Fibroblast of the aortic adventitia (primary cell): ENCODE results near the gene SRPK2. TPM values are rescaled to one million over a fixed set of nuclear protein-coding genes. Genes with fewer than 3 reads are reported as not detected.
"Not testable (repeated sequence)": the region's sequence is repeated elsewhere in the genome, so short reads cannot be mapped to it uniquely, and the experiment has no call there.

Source experiments
- DNase-seq: peaks from one replicate; pipeline ENCODE4 v3.0.0-alpha.2; 2010; ENCODE audit warnings: low read depth
- H3K4me3 ChIP-seq: 2 replicates; pipeline ENCODE4 v1.5.1; 2011; ENCODE audit warnings: low read depth, mild to moderate bottlenecking, control low read depth, low read length, moderate library complexity
- CTCF ChIP-seq: IDR thresholded peaks from 2 replicates; pipeline ENCODE4 v1.5.1; 2011; ENCODE audit warnings: mild to moderate bottlenecking, low read length, control low read depth, inconsistent platforms; ENCODE audit not compliant: insufficient read depth
- total RNA-seq: library from RNA; depleted of rRNA; stranded (reverse); fragments of >200 nt; gene quantifications from 2 replicates; pipeline ENCODE4 v1.2.3, GENCODE V29; 2012; ENCODE audit warnings: low replicate concordance

The SRPK2 gene
- total RNA-seq, 1 donor = 50.8 TPM

GRCh38 chr7:105367458-105367857, 21.3 kb downstream of the SRPK2 start:
- DNase-seq = no peak
- no peak overlapping the region for H3K4me3 ChIP-seq
- TF ChIP-seq CTCF = no peak

DNA sequence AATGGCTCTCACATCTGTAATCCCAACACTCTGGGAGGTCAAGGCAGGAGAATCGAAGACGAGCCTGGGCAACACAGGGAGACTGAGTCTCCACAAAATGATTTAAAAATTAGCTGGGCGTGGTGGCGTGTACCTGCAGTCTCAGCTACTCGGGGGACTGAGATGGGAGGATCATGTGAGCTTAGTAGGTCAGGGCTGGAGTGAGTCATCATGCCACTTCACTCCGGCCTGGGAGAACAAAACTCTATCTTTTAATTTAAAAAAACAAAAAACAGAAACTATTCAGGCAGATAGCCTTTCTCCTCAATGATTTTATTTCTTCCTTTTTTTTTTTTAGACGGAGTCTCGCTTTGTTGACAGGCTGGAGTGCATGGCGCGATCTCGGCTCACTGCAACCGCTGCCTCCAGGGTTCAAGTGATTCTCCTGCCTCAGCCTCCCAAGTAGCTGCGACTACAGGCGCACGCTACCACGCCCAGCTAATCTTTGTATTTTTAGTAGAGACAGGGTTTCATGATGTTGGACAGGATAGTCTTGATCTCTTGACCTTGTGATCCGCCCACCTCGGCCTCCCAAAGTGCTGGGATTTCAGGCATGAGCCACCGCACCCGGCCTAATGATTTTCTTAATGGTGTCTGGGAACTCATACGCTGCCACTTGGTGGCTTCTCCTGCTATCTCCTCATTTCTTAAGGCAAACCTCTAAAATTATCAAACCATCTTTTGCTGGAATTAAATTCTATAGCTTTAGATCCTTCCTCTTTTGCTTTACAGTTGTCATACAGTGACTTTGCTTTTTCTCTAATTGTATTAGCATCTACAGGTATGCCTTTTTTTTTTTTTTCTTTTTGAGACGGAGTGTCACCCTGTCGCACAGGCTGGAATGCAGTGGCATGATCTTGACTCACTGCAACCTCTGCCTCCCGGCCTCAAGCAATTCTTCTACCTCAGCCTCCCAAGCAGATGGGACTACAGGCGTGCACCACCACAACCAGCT, 22.9 kb downstream of the SRPK2 start:
- no peak overlapping the region for H3K4me3 ChIP-seq
- no peak for TF ChIP-seq CTCF
- no peak for DNase-seq

DNA sequence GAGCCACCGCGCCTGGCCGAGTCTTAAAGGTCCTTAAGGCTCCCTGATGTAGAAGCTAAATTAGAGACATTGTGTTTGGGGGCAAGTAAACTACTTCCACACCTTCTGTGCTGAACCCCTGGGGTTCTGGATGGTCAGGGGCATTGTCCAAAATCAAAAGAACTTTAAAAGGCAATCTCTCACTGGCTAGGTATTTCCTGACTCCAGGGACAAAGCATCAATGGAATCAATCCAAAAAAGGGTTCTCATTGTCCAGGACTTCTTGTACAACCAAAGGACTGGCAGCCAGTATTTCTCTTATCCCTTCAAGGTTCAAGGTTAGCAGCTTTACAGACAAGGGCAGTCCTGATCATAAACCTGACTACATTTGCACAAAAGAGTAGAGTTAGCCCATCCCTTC, 24.0 kb downstream of the SRPK2 start:
- H3K4me3 ChIP-seq = no peak overlapping the region
- DNase-seq = no peak
- no peak for TF ChIP-seq CTCF

DNA sequence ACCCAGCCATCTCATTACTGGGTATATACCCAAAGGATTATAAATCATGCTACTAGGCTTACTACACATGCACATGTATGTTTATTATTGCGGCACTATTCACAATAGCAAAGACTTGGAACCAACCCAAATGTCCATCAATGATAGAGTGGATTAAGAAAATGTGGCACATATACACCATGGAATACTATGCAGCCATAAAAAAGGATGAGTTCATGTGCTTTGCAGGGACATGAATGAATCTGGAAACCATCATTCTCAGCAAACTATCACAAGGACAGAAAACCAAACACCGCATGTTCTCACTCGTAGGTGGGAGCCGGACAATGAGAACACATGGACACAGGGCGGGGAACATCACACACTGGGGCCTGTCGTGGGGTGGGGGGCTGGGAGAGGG, 25.1 kb downstream of the SRPK2 start:
- DNase-seq, H3K4me3 ChIP-seq: not testable (repeated sequence)

GRCh38 chr7:105362685-105363084, 26.0 kb downstream of the SRPK2 start:
- H3K4me3 ChIP-seq, DNase-seq: not testable (repeated sequence)

GRCh38 chr7:105361995-105362394, 26.7 kb downstream of the SRPK2 start:
- not testable (repeated sequence) for H3K4me3 ChIP-seq, DNase-seq

DNA sequence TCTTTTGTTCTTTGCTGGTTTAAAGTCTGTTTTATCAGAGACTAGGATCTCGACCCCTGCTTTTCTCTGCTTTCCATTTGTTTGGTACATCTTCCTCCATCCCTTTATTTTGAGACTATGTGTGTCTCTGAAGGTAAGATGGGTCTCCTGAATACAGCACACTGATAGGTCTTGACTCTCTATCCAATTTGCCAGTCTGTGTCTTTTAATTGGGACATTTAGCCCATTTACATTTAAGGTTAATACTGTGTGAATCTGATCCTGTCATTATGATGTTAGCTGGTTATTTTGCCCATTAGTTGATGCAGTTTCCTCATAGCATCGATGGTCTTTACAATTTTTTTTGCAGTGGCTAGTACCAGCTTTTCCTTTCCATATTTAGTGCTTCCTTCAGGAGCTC, 28.6 kb downstream of the SRPK2 start:
- not testable (repeated sequence) for DNase-seq

DNA sequence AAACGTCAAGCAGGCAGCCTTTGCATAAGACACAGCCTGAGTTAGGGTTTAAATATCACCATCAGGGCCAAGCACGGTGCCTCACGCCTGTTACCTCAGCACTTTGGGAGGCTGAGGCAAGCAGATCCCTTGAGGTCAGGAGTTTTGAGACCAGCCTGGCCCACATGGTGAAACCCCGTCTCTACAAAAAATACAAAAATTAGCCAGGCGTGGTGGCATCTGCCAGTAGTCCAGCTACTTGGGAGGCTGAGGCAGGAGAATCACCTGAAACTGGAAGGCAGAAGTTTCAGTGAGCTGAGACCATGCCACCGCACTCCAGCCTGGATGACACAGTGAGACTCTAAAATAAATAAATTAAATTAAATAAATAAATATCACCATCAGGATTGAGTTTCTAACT, 33.0 kb downstream of the SRPK2 start:
- H3K4me3 ChIP-seq = no peak overlapping the region
- TF ChIP-seq CTCF = no peak
- no peak for DNase-seq

More for the DNA sequence above, 28.6 kb downstream of the SRPK2 start:
- not testable (repeated sequence) for H3K4me3 ChIP-seq

- no peak for TF ChIP-seq CTCF
- peak; percentile 19 for DNase-seq
- H3K4me3 ChIP-seq = no peak overlapping the region
Measured at GRCh38 chr7:105354383-105354782, 34.3 kb downstream of the SRPK2 start.
